ENCODE measurements around the gene AZIN2. TPM values are rescaled to one million over a fixed set of nuclear protein-coding genes. Genes with fewer than 3 reads are reported as not detected.

AZIN2 gene
- total RNA-seq, 1 experiment from 2014 or later, result 1.5 TPM

- Histone ChIP-seq H3K4me3 (ENCODE audit: low read depth, low read length) (no peak overlapping the region), H3K36me3 (ENCODE audit: control insufficient read depth, insufficient read depth, low read length) (no peaks in the 10 kb centered on the region), H3K4me1 (no peaks in the 10 kb centered on the region), H3K9me3 (no peaks in the 10 kb centered on the region), H3K27me3 (replicated peaks; ENCODE audit: control insufficient read depth, insufficient read depth, low read length) (no peaks in the 10 kb centered on the region)
- no peak overlapping the region for H3K27ac Mint-ChIP-seq (ENCODE audit: unreplicated experiment)
- H3K4me3 Mint-ChIP-seq (ENCODE audit: unreplicated experiment), result no peak overlapping the region
- intact Hi-C loops (cut with micrococcal nuclease; ENCODE audit: unreplicated experiment), result loop anchor here (10.0 kb wide), 1 partner anchor 151 kb away; no protein-coding TSS in a partner anchor
- peaks cover 5% of the 10 kb centered on the region for H3K27me3 Mint-ChIP-seq (ENCODE audit: insufficient read depth, unreplicated experiment)
- no peak for DNase-seq
- POLR2A ChIA-PET, result no interaction called here
- CTCF ChIA-PET, result interaction anchor here (0.7 kb wide), 1 partner anchor 151 kb away, joined by 5 read pairs; no protein-coding TSS in a partner anchor
- H3K9me3 Mint-ChIP-seq (ENCODE audit: unreplicated experiment), result no peaks in the 10 kb centered on the region
- peaks cover 8% of the 10 kb centered on the region for H3K36me3 Mint-ChIP-seq (ENCODE audit: insufficient read depth, unreplicated experiment)
- no peak for TF ChIP-seq CTCF (IDR thresholded peaks at IDR 0.05; ENCODE audit: insufficient read depth in 1 of 2, low read depth in 1 of 2, low read length in 1 of 2, severe bottlenecking in 1 of 2, unreplicated experiment in 1 of 2)
- no TSS peak for BruUV-seq (replicated peaks)
- H3K4me1 Mint-ChIP-seq (ENCODE audit: low read depth, unreplicated experiment), result peaks cover 6% of the 10 kb centered on the region
Measured at GRCh38 chr1:33085332-33085731, 4.4 kb downstream of the AZIN2 start.

GRCh38 chr1:33086384-33086850 lies 5.5 kb downstream of the AZIN2 start:
- Histone ChIP-seq H3K36me3 (ENCODE audit: control insufficient read depth, insufficient read depth, low read length) (no peaks in the 10 kb centered on the region), H3K27me3 (replicated peaks; ENCODE audit: control insufficient read depth, insufficient read depth, low read length) (no peaks in the 10 kb centered on the region), H3K9me3 (no peaks in the 10 kb centered on the region), H3K4me3 (ENCODE audit: low read depth, low read length) (no peak overlapping the region), H3K4me1 (no peaks in the 10 kb centered on the region)
- CTCF ChIA-PET, result interaction anchor here (0.6 to 1.1 kb wide), 3 partner anchors 213 to 599 kb away, joined by 3 to 4 read pairs (median 3); no protein-coding TSS in a partner anchor
- H3K9me3 Mint-ChIP-seq (ENCODE audit: unreplicated experiment), result no peaks in the 10 kb centered on the region
- no peak overlapping the region for H3K27ac Mint-ChIP-seq (ENCODE audit: unreplicated experiment)
- intact Hi-C loops (cut with micrococcal nuclease; ENCODE audit: unreplicated experiment), result loop anchor here (1.0 to 10.0 kb wide), 2 partner anchors 152 to 210 kb away; no protein-coding TSS in a partner anchor
- peaks cover 6% of the 10 kb centered on the region for H3K4me1 Mint-ChIP-seq (ENCODE audit: low read depth, unreplicated experiment)
- no peak overlapping the region for H3K4me3 Mint-ChIP-seq (ENCODE audit: unreplicated experiment)
- peak; percentile 43 to 61 for TF ChIP-seq CTCF (IDR thresholded peaks at IDR 0.05; ENCODE audit: insufficient read depth in 1 of 2, low read depth in 1 of 2, low read length in 1 of 2, severe bottlenecking in 1 of 2, unreplicated experiment in 1 of 2)
- H3K36me3 Mint-ChIP-seq (ENCODE audit: insufficient read depth, unreplicated experiment), result no peaks in the 10 kb centered on the region
- DNase-seq, result peak; percentile 65
- H3K27me3 Mint-ChIP-seq (ENCODE audit: insufficient read depth, unreplicated experiment), result peaks cover 5% of the 10 kb centered on the region
- POLR2A ChIA-PET, result no interaction called here
- BruUV-seq (replicated peaks), result no TSS peak

GRCh38 chr1:33087677-33088076 lies 6.7 kb downstream of the AZIN2 start:
- ChIA-PET POLR2A (no interaction called here), CTCF (interaction anchor here (1.5 kb wide), 1 partner anchor 687 kb away, joined by 3 read pairs; no protein-coding TSS in a partner anchor)
- H3K36me3 ChIP-seq (ENCODE audit: control insufficient read depth, insufficient read depth, low read length), result no peaks in the 10 kb centered on the region
- TF ChIP-seq CTCF (IDR thresholded peaks at IDR 0.05; ENCODE audit: insufficient read depth in 1 of 2, low read depth in 1 of 2, low read length in 1 of 2, severe bottlenecking in 1 of 2, unreplicated experiment in 1 of 2), result no peak
- H3K27me3 ChIP-seq (replicated peaks; ENCODE audit: control insufficient read depth, insufficient read depth, low read length), result no peaks in the 10 kb centered on the region
- Mint-ChIP-seq H3K27me3 (ENCODE audit: insufficient read depth, unreplicated experiment) (peaks cover 3% of the 10 kb centered on the region), H3K36me3 (ENCODE audit: insufficient read depth, unreplicated experiment) (no peaks in the 10 kb centered on the region), H3K4me1 (ENCODE audit: low read depth, unreplicated experiment) (peaks cover 2% of the 10 kb centered on the region), H3K4me3 (ENCODE audit: unreplicated experiment) (no peak overlapping the region), H3K27ac (ENCODE audit: unreplicated experiment) (no peak overlapping the region), H3K9me3 (ENCODE audit: unreplicated experiment) (no peaks in the 10 kb centered on the region)
- H3K9me3 ChIP-seq, result no peaks in the 10 kb centered on the region
- no peaks in the 10 kb centered on the region for H3K4me1 ChIP-seq
- no TSS peak for BruUV-seq (replicated peaks)
- no peak for DNase-seq
- H3K4me3 ChIP-seq (ENCODE audit: low read depth, low read length), result no peak overlapping the region
- intact Hi-C loops (cut with micrococcal nuclease; ENCODE audit: unreplicated experiment), result loop anchor here (10.0 kb wide), 1 partner anchor 153 kb away; no protein-coding TSS in a partner anchor

All from Caco-2 (cell line).